Measurements from ENCODE around the gene RBM33. TPM values are rescaled to one million over a fixed set of nuclear protein-coding genes. Genes with fewer than 3 reads are reported as not detected.

RBM33 gene
- total RNA-seq, 1 donor from 2014 or later: 79.4 TPM

- no peaks in the 10 kb centered on the region for H3K27me3 Mint-ChIP-seq
- no peaks in the 10 kb centered on the region for H3K4me1 Mint-ChIP-seq (ENCODE audit: low read depth)
- no peak overlapping the region for H3K4me3 Mint-ChIP-seq (ENCODE audit: low read depth)
- no peak for TF ChIP-seq CTCF (IDR thresholded peaks at IDR 0.05; ENCODE audit: unreplicated experiment)
- H3K9me3 Mint-ChIP-seq (ENCODE audit: low read depth): peaks cover 14% of the 10 kb centered on the region
- H3K36me3 Mint-ChIP-seq (ENCODE audit: insufficient read depth): no peaks in the 10 kb centered on the region
- H3K27ac Mint-ChIP-seq: no peak overlapping the region
- DNase-seq (ENCODE audit: low spot score, unreplicated experiment): no peak
Observed at GRCh38 chr7:155625557-155625956, 18.9 kb upstream of the RBM33 start.

DNA sequence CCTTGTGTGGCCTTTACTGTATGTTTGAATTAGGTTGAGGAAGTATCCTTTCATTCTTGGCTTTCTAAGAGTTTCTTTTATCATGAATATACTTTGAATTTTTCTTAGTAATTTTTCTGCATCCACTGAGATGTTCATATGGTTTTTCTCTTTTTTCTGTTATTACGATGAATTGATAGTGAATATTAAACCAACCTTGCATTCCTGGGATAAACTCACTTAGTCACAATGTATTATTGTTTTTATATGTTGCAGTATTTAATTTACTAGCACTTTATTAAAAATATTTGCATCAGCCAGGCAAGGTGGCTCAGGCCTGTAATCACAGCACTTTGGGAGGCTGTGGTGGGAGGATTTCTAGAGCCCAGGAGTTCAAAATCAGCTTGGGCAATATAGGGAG is 15.3 kb upstream of the RBM33 start:
- no peaks in the 10 kb centered on the region for H3K36me3 Mint-ChIP-seq (ENCODE audit: insufficient read depth)
- H3K27me3 Mint-ChIP-seq: no peaks in the 10 kb centered on the region
- no peaks in the 10 kb centered on the region for H3K4me1 Mint-ChIP-seq (ENCODE audit: low read depth)
- no peak for DNase-seq (ENCODE audit: low spot score, unreplicated experiment)
- H3K27ac Mint-ChIP-seq: no peak overlapping the region
- H3K9me3 Mint-ChIP-seq (ENCODE audit: low read depth): peaks cover 24% of the 10 kb centered on the region
- no peak for TF ChIP-seq CTCF (IDR thresholded peaks at IDR 0.05; ENCODE audit: unreplicated experiment)
- no peak overlapping the region for H3K4me3 Mint-ChIP-seq (ENCODE audit: low read depth)

- H3K4me1 Mint-ChIP-seq (ENCODE audit: low read depth): no peaks in the 10 kb centered on the region
- no peak overlapping the region for H3K4me3 Mint-ChIP-seq (ENCODE audit: low read depth)
- no peak overlapping the region for H3K27ac Mint-ChIP-seq
- no peaks in the 10 kb centered on the region for H3K27me3 Mint-ChIP-seq
- DNase-seq (ENCODE audit: low spot score, unreplicated experiment): no peak
- peaks cover 2% of the 10 kb centered on the region for H3K36me3 Mint-ChIP-seq (ENCODE audit: insufficient read depth)
- H3K9me3 Mint-ChIP-seq (ENCODE audit: low read depth): peaks cover 33% of the 10 kb centered on the region
- TF ChIP-seq CTCF (IDR thresholded peaks at IDR 0.05; ENCODE audit: unreplicated experiment): no peak
Observed at GRCh38 chr7:155631155-155631554, 13.3 kb upstream of the RBM33 start.

- no peak for DNase-seq (ENCODE audit: low spot score, unreplicated experiment)
- Mint-ChIP-seq H3K27ac (no peak overlapping the region), H3K27me3 (no peaks in the 10 kb centered on the region), H3K9me3 (ENCODE audit: low read depth) (peaks cover 58% of the 10 kb centered on the region), H3K36me3 (ENCODE audit: insufficient read depth) (peaks cover 18% of the 10 kb centered on the region), H3K4me1 (ENCODE audit: low read depth) (no peaks in the 10 kb centered on the region), H3K4me3 (ENCODE audit: low read depth) (no peak overlapping the region)
- no peak for TF ChIP-seq CTCF (IDR thresholded peaks at IDR 0.05; ENCODE audit: unreplicated experiment)
Observed at GRCh38 chr7:155635817-155636216, 8.6 kb upstream of the RBM33 start.

DNA sequence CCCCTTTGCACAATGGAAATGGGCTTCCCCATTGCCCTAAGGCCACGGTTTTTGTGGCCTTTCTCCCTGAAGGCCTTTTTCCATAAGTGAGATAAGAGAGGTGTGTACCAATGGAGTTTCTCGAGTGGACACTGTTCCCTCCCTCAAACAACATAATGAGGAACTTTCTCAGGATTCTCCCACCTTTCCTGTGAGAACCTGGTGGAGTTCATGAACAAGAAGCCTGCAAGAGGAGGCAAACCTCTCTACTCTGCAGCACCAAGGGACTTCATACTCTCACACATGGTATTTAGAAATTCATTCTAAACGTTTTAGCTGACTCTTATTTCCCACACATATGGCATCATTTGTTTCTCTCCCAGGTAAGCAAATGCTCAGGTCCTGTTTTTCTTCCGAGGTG is 7.3 kb upstream of the RBM33 start:
- Mint-ChIP-seq H3K36me3 (ENCODE audit: insufficient read depth) (peaks cover 31% of the 10 kb centered on the region), H3K4me3 (ENCODE audit: low read depth) (no peak overlapping the region), H3K27ac (no peak overlapping the region), H3K9me3 (ENCODE audit: low read depth) (peaks cover 58% of the 10 kb centered on the region), H3K4me1 (ENCODE audit: low read depth) (no peaks in the 10 kb centered on the region), H3K27me3 (no peaks in the 10 kb centered on the region)
- DNase-seq (ENCODE audit: low spot score, unreplicated experiment): no peak
- TF ChIP-seq CTCF (IDR thresholded peaks at IDR 0.05; ENCODE audit: unreplicated experiment): no peak
